ENCODE data around the gene ACVR1C.
A peak's percentile ranks its signal among the peaks of the same experiment; 100 is the strongest.

The ACVR1C gene

GRCh38 chr2:157492189-157492773, 136.4 kb downstream of the ACVR1C start:
- peak; percentile 12 for DNase-seq

GRCh38 chr2:157489983-157490382, 138.7 kb downstream of the ACVR1C start:
- no peak for DNase-seq

- no peak for DNase-seq
Measured at GRCh38 chr2:157488877-157489276, 139.8 kb downstream of the ACVR1C start.

- DNase-seq: no peak
Measured at GRCh38 chr2:157487747-157488146, 140.9 kb downstream of the ACVR1C start.

GRCh38 chr2:157487271-157487610, 141.4 kb downstream of the ACVR1C start:
- DNase-seq: no peak

GRCh38 chr2:157486596-157487270, 141.9 kb downstream of the ACVR1C start:
- DNase-seq: no peak

GRCh38 chr2:157480182-157480961, 148.3 kb downstream of the ACVR1C start:
- no peak for DNase-seq

GRCh38 chr2:157479081-157480027, 149.3 kb downstream of the ACVR1C start:
- DNase-seq: no peak

- no peak for DNase-seq
Measured at GRCh38 chr2:157477919-157478318, 150.7 kb downstream of the ACVR1C start.

GRCh38 chr2:157476953-157477709, 151.5 kb downstream of the ACVR1C start:
- no peak for DNase-seq

Measured in NCI-H510A (cell line).